OCI-LY3 (cell line): Measurements from ENCODE around the gene ATP4B.

Experiments used
- CTCF ChIP-seq: fragments of 200-600, 300-600 bp; sonication (generic); IDR thresholded peaks from 2 replicates; pipeline ENCODE4 v1.5.1; 2014; ENCODE audit warnings: antibody characterized with exemption, low read length, low read depth
- EZH2phosphoT487 ChIP-seq: fragments of 200-600 bp; shearing (Covaris generic); IDR thresholded peaks from 2 replicates; pipeline ENCODE4 v1.6.1; 2018; ENCODE audit warnings: antibody characterized with exemption, mixed run types, low read depth

- TF ChIP-seq CTCF (no peak), EZH2phosphoT487 (no peak)
Measured at GRCh38 chr13:113608967-113609533, 48.9 kb downstream of the ATP4B start.
